ENCODE data around the gene DDIT3.

DNA sequence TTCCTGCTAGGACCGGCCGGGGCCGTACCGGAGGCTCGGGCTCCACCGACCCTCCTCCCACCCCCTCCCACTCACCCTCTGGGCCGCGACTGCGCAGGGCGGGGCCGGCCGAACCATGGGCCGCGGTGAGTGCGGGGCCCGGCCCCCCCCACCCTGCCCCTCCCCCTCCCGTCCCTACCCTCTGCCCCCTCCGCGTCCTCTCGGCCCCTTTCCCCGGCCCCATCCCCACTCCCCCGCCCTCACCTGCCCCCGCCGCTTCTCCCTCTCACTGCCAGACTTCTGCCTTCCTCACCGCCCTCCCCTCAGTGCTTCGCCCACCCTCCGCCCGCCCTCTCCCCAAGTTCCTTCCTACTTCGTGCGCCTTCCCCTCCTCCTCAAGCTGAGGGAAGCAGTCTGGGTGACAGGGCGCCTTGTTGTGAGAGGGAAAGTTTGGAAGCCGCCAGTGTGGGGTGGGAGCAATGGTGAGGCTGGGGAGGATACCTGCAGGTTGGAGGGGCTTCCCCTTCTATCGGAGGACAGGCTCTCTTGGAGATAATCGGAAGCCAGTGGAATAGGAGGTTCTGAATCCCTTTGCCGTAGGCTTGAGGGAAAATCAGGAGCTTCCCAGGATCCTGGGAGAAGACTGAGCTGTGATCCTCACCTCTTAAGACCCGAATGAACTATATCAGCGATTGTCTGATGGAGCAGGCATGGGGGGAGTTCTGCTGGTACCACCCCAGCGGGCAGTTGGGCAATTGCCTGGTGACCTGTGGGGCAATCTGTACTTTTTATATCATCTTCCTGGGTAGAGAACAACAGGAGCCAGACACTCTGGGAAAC lies 2.8 kb upstream of the DDIT3 start:
- no peak for TF ChIP-seq EZH2 (IDR thresholded peaks at IDR 0.05; ENCODE audit: low read depth)
- TF ChIP-seq, protein P1, sequence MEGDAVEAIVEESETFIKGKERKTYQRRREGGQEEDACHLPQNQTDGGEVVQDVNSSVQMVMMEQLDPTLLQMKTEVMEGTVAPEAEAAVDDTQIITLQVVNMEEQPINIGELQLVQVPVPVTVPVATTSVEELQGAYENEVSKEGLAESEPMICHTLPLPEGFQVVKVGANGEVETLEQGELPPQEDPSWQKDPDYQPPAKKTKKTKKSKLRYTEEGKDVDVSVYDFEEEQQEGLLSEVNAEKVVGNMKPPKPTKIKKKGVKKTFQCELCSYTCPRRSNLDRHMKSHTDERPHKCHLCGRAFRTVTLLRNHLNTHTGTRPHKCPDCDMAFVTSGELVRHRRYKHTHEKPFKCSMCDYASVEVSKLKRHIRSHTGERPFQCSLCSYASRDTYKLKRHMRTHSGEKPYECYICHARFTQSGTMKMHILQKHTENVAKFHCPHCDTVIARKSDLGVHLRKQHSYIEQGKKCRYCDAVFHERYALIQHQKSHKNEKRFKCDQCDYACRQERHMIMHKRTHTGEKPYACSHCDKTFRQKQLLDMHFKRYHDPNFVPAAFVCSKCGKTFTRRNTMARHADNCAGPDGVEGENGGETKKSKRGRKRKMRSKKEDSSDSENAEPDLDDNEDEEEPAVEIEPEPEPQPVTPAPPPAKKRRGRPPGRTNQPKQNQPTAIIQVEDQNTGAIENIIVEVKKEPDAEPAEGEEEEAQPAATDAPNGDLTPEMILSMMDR (conservative IDR thresholded peaks at IDR 0.05): 0 out of 2 replicates have a peak, but pooled peaks have one; percentile 16
